HG02943 (cell line): Measurements from ENCODE around the gene ARL14EPL.

Experiments
- ATAC-seq: cut with Tn5 transposase; IDR thresholded peaks from one replicate; pipeline ENCODE4 v1.9.1; 2021; ENCODE audit warnings: mild to moderate bottlenecking, low read depth, moderate library complexity; ENCODE audit not compliant: unreplicated experiment

The ARL14EPL gene

GRCh38 chr5:116032094-116032517 lies at the start of gene ARL14EPL:
TSS of gene ARL14EPL (plus strand) at chr5:116032472. CDS start at chr5:116051466, 18,994 bp downstream.
- ATAC-seq: no peak

DNA sequence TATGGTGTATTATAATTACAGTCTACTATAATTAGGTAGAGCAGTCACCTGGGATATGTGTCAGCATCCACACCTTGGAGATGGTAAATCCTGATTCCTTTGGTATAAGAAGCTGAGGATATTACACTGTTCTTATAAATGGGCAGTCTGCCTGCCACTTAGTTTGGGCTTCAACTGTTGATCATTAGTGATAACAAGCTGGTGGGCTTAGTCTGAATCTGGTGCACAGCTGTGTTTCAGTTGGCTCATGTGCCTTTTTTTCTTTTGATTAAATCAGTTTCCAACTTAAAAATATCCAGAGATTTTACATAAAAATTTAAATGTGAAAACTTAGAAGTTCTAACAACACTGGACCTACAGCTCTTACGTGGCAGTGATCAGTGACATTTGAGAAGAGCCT lies 48.8 kb upstream of the ARL14EPL start:
- ATAC-seq: no peak

GRCh38 chr5:115985802-115986757 lies 46.2 kb upstream of the ARL14EPL start:
- ATAC-seq: no peak

DNA sequence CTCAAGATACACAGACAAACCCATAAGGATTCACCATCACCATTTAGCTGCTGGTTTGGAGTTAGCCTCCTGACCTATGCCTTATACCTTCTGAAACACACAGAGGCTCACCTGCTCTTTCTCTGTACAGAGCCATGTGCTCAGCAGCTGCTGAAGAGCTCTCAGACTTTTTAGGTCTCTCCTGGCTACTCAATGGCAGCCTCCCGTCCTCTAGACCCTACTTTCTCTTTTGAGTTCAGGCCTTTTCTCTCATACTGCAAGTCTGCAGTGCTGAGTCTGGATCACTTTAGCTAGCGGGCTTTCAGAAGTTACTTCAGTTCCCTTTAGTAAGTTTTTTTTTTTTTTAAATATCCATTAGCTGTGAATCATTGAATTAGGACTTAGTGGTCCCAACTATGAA lies 44.3 kb upstream of the ARL14EPL start:
- ATAC-seq: no peak

DNA sequence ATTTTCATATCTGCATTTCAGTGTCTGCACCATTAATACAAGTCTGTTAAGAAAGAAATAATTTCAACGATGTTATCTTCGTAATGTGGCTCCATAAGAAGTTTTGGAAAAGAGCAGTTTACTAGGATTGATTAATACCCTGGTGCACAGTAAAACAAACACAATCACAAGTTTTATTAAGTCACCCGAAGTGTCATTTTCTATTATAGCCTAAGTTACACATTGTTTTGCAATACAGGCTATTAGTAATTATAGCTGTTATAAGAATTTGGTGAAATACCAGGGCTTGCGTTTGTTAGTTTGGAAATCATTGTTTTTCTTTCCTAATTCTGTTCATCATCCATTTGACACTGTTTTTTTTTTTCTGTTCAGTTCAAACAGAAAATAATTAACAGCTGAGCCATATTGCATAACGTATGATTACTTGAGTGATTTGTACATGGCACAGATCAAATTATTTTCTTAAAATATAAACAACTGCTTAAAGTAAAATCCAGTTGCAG lies 39.4 kb upstream of the ARL14EPL start:
- ATAC-seq: no peak

- no peak for ATAC-seq
Measured at GRCh38 chr5:115995351-115995750, 36.9 kb upstream of the ARL14EPL start.

- ATAC-seq: no peak
Measured at GRCh38 chr5:116002116-116002906, 30.0 kb upstream of the ARL14EPL start.

- ATAC-seq: no peak
Measured at GRCh38 chr5:116004248-116004647, 28.0 kb upstream of the ARL14EPL start.

- no peak for ATAC-seq
Measured at GRCh38 chr5:116009806-116010205, 22.5 kb upstream of the ARL14EPL start.

DNA sequence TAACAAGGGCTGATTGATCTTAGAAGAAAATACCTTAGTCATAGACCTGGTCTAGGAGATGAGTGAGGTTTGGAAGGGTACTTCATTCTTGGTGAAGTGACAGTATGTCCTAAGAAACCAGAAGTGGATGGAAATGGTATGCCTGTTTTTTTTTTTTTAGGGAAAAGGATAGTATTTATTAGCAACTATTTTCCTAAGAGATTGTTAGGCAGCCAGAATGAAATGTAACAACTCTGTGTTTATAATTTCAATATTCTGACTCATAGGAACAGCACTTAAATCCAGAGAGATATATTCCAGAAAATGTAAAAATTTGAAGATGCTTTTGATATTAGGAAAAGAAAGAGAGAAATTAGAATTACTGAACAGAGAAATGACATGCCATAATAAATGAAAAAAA lies 21.2 kb upstream of the ARL14EPL start:
- ATAC-seq: no peak

GRCh38 chr5:116013207-116013785 lies 19.0 kb upstream of the ARL14EPL start:
- no peak for ATAC-seq

DNA sequence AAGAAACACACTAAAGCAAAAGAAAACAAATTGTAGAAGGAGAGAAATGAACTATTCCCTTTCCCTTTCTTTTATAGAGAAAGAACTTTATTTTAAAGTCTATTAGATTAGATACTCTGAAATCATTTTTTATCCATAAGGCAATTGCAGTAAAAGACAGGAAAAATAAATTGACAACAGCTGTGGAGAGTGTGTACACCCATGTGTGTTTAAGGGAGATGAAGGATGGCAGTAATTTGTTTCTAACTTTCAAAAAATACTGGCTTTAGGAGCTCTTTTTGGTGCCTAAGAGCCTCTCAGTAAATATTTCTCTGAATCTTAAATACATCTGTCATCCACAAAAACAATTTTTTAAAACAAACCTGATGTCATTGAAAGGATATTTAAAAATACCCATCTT lies 18.3 kb upstream of the ARL14EPL start:
- no peak for ATAC-seq

- no peak for ATAC-seq
Measured at GRCh38 chr5:116023619-116024018, 8.7 kb upstream of the ARL14EPL start.

DNA sequence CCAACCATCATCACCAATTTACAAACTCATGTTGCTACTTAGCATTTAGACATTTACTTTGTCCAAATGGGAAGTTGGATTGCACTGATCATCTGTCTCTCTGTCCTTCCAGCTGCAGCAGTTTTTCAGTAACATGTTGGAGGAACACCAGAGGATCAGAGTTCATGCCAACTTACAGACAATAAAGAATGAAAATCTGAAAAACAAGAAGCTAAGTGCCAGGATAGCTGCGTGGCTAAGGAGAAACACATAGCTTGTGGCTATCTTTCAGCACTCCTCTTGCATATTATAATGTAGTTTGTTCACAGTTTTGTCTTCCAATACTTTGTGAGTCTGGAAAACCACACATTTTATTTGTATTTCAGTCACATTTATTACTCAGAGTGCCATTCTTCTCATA lies 6.4 kb upstream of the ARL14EPL start:
- no peak for ATAC-seq

DNA sequence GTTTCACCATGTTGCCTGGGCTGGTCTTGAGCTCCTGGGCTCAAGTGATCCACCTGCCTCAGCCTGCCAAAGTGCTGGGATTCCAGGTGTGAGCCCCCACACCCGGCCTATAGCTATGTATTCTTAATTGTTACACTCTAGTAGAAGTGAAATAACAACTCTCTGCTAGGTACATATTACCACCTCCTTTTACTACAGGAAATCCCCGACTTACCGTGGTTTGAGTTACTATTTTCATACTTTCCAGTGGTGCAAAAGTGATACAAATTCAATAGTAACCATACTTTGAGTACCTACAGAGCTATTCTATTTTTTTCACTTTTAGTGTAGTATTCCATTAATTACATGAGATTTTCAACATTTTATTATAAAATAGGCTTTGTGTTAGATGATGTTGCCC lies 719 bp downstream of the ARL14EPL start:
- ATAC-seq: no peak

- ATAC-seq: no peak
Measured at GRCh38 chr5:116035123-116035522, 2.9 kb downstream of the ARL14EPL start.

DNA sequence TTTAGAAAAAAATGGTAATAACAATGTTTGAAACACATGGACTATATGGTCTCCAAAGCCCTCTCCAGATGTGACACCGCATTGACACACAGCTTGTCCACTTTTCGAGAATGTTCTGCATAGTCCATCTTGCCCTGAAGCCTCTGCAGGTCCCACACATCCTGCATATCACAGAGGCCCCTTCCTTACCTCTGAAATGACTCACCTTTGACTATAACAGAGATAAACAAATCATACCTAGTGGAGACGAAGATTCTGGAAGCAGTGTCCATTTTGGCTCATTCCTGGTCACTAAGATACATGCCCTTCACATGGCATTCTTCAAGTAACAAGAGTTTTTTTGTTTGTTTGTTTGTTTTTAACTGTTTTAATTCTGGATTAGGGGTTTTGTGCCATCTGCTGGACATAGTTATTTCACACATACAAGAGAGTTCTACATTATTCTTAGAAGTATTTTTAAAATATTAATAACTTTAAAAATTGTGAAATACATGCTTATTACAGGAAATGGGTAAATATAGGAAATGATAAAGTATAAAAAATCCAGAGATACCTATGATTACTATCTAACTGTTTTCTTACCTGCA lies 5.1 kb downstream of the ARL14EPL start:
- ATAC-seq: no peak

- peak; percentile 73 for ATAC-seq
Measured at GRCh38 chr5:116038817-116039216, 6.5 kb downstream of the ARL14EPL start.

- ATAC-seq: no peak
Measured at GRCh38 chr5:116042375-116042774, 10.1 kb downstream of the ARL14EPL start.

DNA sequence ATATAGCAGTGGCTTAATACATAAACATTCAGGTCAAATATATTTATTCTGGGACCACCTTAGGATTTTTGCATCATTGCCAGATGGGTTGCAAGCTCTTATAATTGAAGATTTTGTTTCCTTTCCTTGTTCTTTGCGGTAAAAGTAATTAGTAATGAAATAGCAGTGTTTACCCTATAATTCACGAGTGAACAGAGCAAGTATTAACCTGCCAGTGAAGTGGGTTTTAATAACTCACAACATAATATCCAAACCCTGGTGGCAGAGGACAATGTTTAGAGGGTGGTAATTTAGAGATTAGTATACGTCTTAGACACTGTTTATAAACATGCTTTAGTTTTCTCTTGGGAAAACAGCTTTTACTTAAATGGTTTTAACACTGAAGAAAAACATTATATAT lies 11.8 kb downstream of the ARL14EPL start:
- no peak for ATAC-seq
